CD14-positive monocyte (primary cell): Measurements from ENCODE around the gene PPP2R1B. TPM values are rescaled to one million over a fixed set of nuclear protein-coding genes. Genes with fewer than 3 reads are reported as not detected.

Experiments
- DNase-seq, 3 donors: peaks; one replicate each; pipeline ENCODE4 v3.0.0-alpha.2; 2011 to 2022
- H2AFZ ChIP-seq: 2 replicates; pipeline ENCODE4 v1.6.0; 2012; ENCODE audit warnings: mild to moderate bottlenecking, low read depth, low read length, inconsistent platforms; ENCODE audit not compliant: insufficient read depth, poor library complexity, severe bottlenecking
- H3K27ac ChIP-seq, 2 donors: 1 replicate in 1 of 2; 2 replicates in 1 of 2; pipeline ENCODE4 v1.5.1; 2012 to 2013; ENCODE audit warnings: low read length in 2 of 2, control low read depth in 1 of 2, inconsistent platforms in 1 of 2, low read depth in 1 of 2, mild to moderate bottlenecking in 1 of 2
- H3K27me3 ChIP-seq, 2 donors: one replicate each; pipeline versions ENCODE4 v1.6.0 to v1.6.1; 2011 to 2013; ENCODE audit warnings: low read length in 2 of 2; ENCODE audit not compliant: control insufficient read depth in 2 of 2, insufficient read depth in 2 of 2
- H3K36me3 ChIP-seq, 2 donors: replicated peaks in 1 of 2; 1 replicate in 1 of 2; 2 replicates in 1 of 2; pipeline versions ENCODE4 v1.5.1 to v1.6.1; 2012 to 2013; ENCODE audit warnings: low read length in 2 of 2, control low read depth in 1 of 2, inconsistent platforms in 1 of 2, mild to moderate bottlenecking in 1 of 2; ENCODE audit not compliant: insufficient read depth in 2 of 2, control insufficient read depth in 1 of 2
- H3K4me1 ChIP-seq, 2 donors: 1 replicate in 1 of 2; 2 replicates in 1 of 2; pipeline versions ENCODE4 v1.5.1 to v1.6.1; 2012 to 2013; ENCODE audit warnings: low read length in 2 of 2, control low read depth in 1 of 2, inconsistent platforms in 1 of 2, mild to moderate bottlenecking in 1 of 2, moderate library complexity in 1 of 2; ENCODE audit not compliant: insufficient read depth in 2 of 2, control insufficient read depth in 1 of 2
- H3K4me2 ChIP-seq: replicated peaks from 2 replicates; pipeline ENCODE3; 2012; ENCODE audit warnings: low read length, moderate library complexity, mild to moderate bottlenecking; ENCODE audit not compliant: poor library complexity, severe bottlenecking; ENCODE audit errors: extremely low read depth
- H3K4me3 ChIP-seq, 3 experiments: fragments of 200-600 bp in 1 of 3; sonication (generic) in 1 of 3; replicated peaks in 1 of 3; 1 replicate in 2 of 3; 2 replicates in 1 of 3; pipeline ENCODE4 v1.5.1; 2011 to 2013; ENCODE audit warnings: low read length in 3 of 3, mild to moderate bottlenecking in 3 of 3, control low read depth in 2 of 3, low read depth in 2 of 3, inconsistent platforms in 1 of 3, moderate library complexity in 1 of 3
- H3K79me2 ChIP-seq: 2 replicates; pipeline ENCODE4 v1.6.0; 2012; ENCODE audit warnings: mild to moderate bottlenecking, control low read depth, inconsistent platforms, low read length, moderate library complexity; ENCODE audit not compliant: insufficient read depth
- H3K9ac ChIP-seq: 2 replicates; pipeline ENCODE4 v1.6.0; 2017; ENCODE audit warnings: low read length, mild to moderate bottlenecking; ENCODE audit not compliant: insufficient read depth, poor library complexity, severe bottlenecking
- H3K9me3 ChIP-seq, 2 donors: replicated peaks in 1 of 2; 1 replicate in 1 of 2; 2 replicates in 1 of 2; pipeline versions ENCODE4 v1.5.1 to v1.6.1; 2012 to 2013; ENCODE audit warnings: low read length in 2 of 2, control low read depth in 1 of 2; ENCODE audit not compliant: control insufficient read depth in 1 of 2, insufficient read depth in 1 of 2
- H4K20me1 ChIP-seq: 2 replicates; pipeline ENCODE4 v1.6.0; 2012; ENCODE audit warnings: mild to moderate bottlenecking, low read length, control low read depth, moderate library complexity; ENCODE audit not compliant: insufficient read depth
- H3K27ac Mint-ChIP-seq, 7 donors: one replicate each; pipeline ENCODE4 v1.8.0; 2020; ENCODE audit warnings: mild to moderate bottlenecking in 7 of 7, mixed read lengths in 7 of 7, moderate library complexity in 6 of 7, inconsistent platforms in 2 of 7
- H3K27me3 Mint-ChIP-seq, 3 donors: one replicate each; pipeline ENCODE4 v1.8.0; 2021 to 2022; ENCODE audit warnings: low read depth in 3 of 3, mild to moderate bottlenecking in 3 of 3, mixed read lengths in 3 of 3, moderate library complexity in 3 of 3, inconsistent platforms in 1 of 3
- H3K36me3 Mint-ChIP-seq, 2 donors: one replicate each; pipeline ENCODE4 v1.8.0; 2020; ENCODE audit warnings: mixed read lengths in 2 of 2, inconsistent platforms in 1 of 2, mild to moderate bottlenecking in 1 of 2
- H3K4me1 Mint-ChIP-seq: one replicate; pipeline ENCODE4 v1.8.0; 2020; ENCODE audit warnings: mild to moderate bottlenecking, mixed read lengths
- H3K4me3 Mint-ChIP-seq, 2 donors: one replicate each; pipeline ENCODE4 v1.8.0; 2020; ENCODE audit warnings: mild to moderate bottlenecking in 2 of 2, mixed read lengths in 2 of 2, moderate library complexity in 1 of 2
- H3K9me3 Mint-ChIP-seq, 7 donors: one replicate each; pipeline ENCODE4 v1.8.0; 2020 to 2022; ENCODE audit warnings: mixed read lengths in 7 of 7, mild to moderate bottlenecking in 6 of 7, moderate library complexity in 6 of 7, inconsistent platforms in 2 of 7
- WGBS: methylation state at CpG from one replicate; pipeline ENCODE4 v1.1.5; 2013; ENCODE audit warnings: missing lambda C conversion rate; ENCODE audit not compliant: insufficient coverage; 5-methylcytosine and 5-hydroxymethylcytosine counted together
- intact Hi-C, 2 donors: fragments of 100-400 bp; cut with micrococcal nuclease; formaldehyde crosslinking; loops; one replicate each; pipeline versions ENCODE4 v1.15.0 to v1.15.1; 2023
- polyA plus RNA-seq, 3 donors: library from polyadenylated mRNA; depleted of rRNA in 1 of 3; unstranded in 2 of 3; stranded (reverse) in 1 of 3; fragments of 300-500 nt in 2 of 3; fragments of >200 nt in 1 of 3; fragmentation: Illumina TruSeq in 2 of 3; gene quantifications; 1 replicate in 2 of 3; 2 replicates in 1 of 3; pipeline ENCODE4 v1.2.3, GENCODE V29; 2012 to 2021
- TF ChIP-seq, protein P1 (sequence below): fragments of 200-600 bp; IDR thresholded peaks from one replicate; pipeline ENCODE4 v1.8.0; 2022; ENCODE audit warnings: antibody characterized with exemption, mild to moderate bottlenecking

Gene PPP2R1B
- polyA plus RNA-seq, 3 donors, result 5.4 to 16.9 (median 11.2) TPM

DNA sequence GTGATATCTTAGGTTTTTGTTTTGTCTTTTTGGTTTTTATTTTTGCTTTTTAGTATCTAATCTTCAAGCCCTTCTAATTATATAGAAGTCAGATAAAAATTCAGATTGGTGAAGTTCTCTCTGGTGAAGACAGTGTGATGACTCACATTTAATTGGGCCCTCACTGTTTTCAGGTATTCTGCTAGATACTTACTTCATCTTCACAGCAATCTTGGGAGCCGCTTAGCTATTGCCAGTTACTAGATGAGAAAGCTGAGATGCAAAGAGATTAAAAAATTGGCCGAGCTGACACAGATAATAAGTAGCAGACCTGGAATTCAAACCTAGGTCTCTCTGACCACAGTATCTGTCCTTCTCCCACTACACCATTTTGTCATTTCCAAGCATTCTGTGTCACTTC lies 75.0 kb downstream of the PPP2R1B start:
- Histone ChIP-seq H3K27me3 (no peaks in the 10 kb centered on the region), H3K4me3 (no peak overlapping the region), H3K9me3 (no peaks in the 10 kb centered on the region), H2AFZ (no peak overlapping the region), H3K4me2 (no peak overlapping the region), H3K27ac (no peak overlapping the region), H3K36me3 (peaks cover 28 to 52% of the 10 kb centered on the region in 2 donors), H4K20me1 (no peaks in the 10 kb centered on the region), H3K4me1 (no peaks in the 10 kb centered on the region), H3K79me2 (no peaks in the 10 kb centered on the region), H3K9ac (no peak overlapping the region)
- Mint-ChIP-seq H3K27me3 (no peaks in the 10 kb centered on the region), H3K9me3 (no peaks in the 10 kb centered on the region), H3K36me3 (peaks cover 40 to 42% of the 10 kb centered on the region in 2 donors), H3K4me3 (no peak overlapping the region), H3K27ac (no peak overlapping the region), H3K4me1 (peaks cover 4% of the 10 kb centered on the region)
- no peak for DNase-seq
- WGBS, result no CpG with 5 or more reads among the region's 2 CpGs
- TF ChIP-seq, protein P1, sequence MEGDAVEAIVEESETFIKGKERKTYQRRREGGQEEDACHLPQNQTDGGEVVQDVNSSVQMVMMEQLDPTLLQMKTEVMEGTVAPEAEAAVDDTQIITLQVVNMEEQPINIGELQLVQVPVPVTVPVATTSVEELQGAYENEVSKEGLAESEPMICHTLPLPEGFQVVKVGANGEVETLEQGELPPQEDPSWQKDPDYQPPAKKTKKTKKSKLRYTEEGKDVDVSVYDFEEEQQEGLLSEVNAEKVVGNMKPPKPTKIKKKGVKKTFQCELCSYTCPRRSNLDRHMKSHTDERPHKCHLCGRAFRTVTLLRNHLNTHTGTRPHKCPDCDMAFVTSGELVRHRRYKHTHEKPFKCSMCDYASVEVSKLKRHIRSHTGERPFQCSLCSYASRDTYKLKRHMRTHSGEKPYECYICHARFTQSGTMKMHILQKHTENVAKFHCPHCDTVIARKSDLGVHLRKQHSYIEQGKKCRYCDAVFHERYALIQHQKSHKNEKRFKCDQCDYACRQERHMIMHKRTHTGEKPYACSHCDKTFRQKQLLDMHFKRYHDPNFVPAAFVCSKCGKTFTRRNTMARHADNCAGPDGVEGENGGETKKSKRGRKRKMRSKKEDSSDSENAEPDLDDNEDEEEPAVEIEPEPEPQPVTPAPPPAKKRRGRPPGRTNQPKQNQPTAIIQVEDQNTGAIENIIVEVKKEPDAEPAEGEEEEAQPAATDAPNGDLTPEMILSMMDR, result no peak
- intact Hi-C loops, result no loop called here

DNA sequence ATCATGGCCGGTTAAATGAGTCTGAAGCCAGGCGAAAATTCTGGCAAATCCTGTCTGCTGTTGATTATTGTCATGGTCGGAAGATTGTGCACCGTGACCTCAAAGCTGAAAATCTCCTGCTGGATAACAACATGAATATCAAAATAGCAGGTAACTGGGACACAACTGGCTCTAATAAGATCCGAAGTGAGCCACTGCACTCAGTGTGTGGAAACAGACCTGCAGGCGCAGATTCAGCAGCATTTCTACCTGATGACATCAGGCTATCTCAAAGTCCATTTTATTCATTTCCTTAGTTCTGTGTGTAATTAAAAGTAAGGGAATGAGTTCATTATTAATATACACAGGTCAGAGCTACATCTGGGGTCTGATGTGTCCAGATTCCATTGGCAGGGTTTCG lies 78.2 kb downstream of the PPP2R1B start:
- H3K4me1 Mint-ChIP-seq, result no peaks in the 10 kb centered on the region
- H3K79me2 ChIP-seq, result no peaks in the 10 kb centered on the region
- H3K36me3 Mint-ChIP-seq, result peaks cover 44 to 48% of the 10 kb centered on the region in 2 donors
- H2AFZ ChIP-seq, result no peak overlapping the region
- WGBS, result 100% methylated on average over 4 of the region's 7 CpGs
- H3K27ac Mint-ChIP-seq, result no peak overlapping the region
- H3K9me3 ChIP-seq, result no peaks in the 10 kb centered on the region
- no peak overlapping the region for H3K4me2 ChIP-seq
- H3K27me3 Mint-ChIP-seq, result no peaks in the 10 kb centered on the region
- no peaks in the 10 kb centered on the region for H4K20me1 ChIP-seq
- no peak overlapping the region for H3K4me3 Mint-ChIP-seq
- intact Hi-C loops, result no loop called here
- H3K36me3 ChIP-seq, result peaks cover 28 to 54% of the 10 kb centered on the region in 2 donors
- H3K9me3 Mint-ChIP-seq, result no peaks in the 10 kb centered on the region
- no peak overlapping the region for H3K27ac ChIP-seq
- no peaks in the 10 kb centered on the region for H3K27me3 ChIP-seq
- DNase-seq, result no peak
- TF ChIP-seq, protein P1, result no peak
- no peaks in the 10 kb centered on the region for H3K4me1 ChIP-seq
- no peak overlapping the region for H3K4me3 ChIP-seq
- no peak overlapping the region for H3K9ac ChIP-seq
